ENCODE measurements around the gene AMELY.

- TF ChIP-seq POLR2AphosphoS5 (IDR thresholded peaks at IDR 0.05) (no peak), EZH2 (IDR thresholded peaks at IDR 0.05; ENCODE audit: borderline replicate concordance, insufficient read depth, low read length, poor library complexity, severe bottlenecking) (no peak)
- TF ChIP-seq, protein P1, sequence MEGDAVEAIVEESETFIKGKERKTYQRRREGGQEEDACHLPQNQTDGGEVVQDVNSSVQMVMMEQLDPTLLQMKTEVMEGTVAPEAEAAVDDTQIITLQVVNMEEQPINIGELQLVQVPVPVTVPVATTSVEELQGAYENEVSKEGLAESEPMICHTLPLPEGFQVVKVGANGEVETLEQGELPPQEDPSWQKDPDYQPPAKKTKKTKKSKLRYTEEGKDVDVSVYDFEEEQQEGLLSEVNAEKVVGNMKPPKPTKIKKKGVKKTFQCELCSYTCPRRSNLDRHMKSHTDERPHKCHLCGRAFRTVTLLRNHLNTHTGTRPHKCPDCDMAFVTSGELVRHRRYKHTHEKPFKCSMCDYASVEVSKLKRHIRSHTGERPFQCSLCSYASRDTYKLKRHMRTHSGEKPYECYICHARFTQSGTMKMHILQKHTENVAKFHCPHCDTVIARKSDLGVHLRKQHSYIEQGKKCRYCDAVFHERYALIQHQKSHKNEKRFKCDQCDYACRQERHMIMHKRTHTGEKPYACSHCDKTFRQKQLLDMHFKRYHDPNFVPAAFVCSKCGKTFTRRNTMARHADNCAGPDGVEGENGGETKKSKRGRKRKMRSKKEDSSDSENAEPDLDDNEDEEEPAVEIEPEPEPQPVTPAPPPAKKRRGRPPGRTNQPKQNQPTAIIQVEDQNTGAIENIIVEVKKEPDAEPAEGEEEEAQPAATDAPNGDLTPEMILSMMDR (IDR thresholded peaks at IDR 0.05; ENCODE audit: poor library complexity, severe bottlenecking), result no peak
These were observed 36.8 kb upstream of the AMELY start for GRCh38 chrY:6948378-6948777.
